B cell (primary cell): ENCODE measurements around the gene TAS1R1. TPM values are rescaled to one million over a fixed set of nuclear protein-coding genes. Genes with fewer than 3 reads are reported as not detected.

Source experiments
- ATAC-seq: fragments of 200-7000 bp; cut with Tn5 transposase; one replicate; pipeline ENCODE4 v1.10.0; 2021; ENCODE audit warnings: low read depth, mild to moderate bottlenecking, moderate number of reproducible peaks, moderate library complexity
- CTCF ChIA-PET: fragments of 350-600 bp; sonication (Branson Sonifier 250); formaldehyde crosslinking; loops from one replicate; lab custom pipeline; 2021; ENCODE audit warnings: antibody characterized with exemption, inconsistent platforms; lab: Charles Lee
- POLR2A ChIA-PET: fragments of 350-600 bp; sonication (Branson Sonifier 250); formaldehyde crosslinking; loops from one replicate; lab custom pipeline; 2021; ENCODE audit warnings: antibody characterized with exemption; lab: Charles Lee
- DNase-seq: peaks from one replicate; pipeline ENCODE4 v3.0.0; 2013
- H2AFZ ChIP-seq: 2 replicates; pipeline ENCODE4 v1.6.1; 2012; ENCODE audit warnings: mild to moderate bottlenecking, low read depth, low read length; ENCODE audit not compliant: insufficient read depth, poor library complexity, severe bottlenecking
- H3K27ac ChIP-seq, 2 donors: 1 replicate in 1 of 2; 2 replicates in 1 of 2; pipeline ENCODE4 v1.5.1; 2012 to 2013; ENCODE audit warnings: low read length in 2 of 2, mild to moderate bottlenecking in 2 of 2, moderate library complexity in 1 of 2
- H3K27me3 ChIP-seq, 4 experiments: fragments of 200-600 bp in 1 of 4; sonication (generic) in 1 of 4; replicated peaks in 1 of 4; 1 replicate in 2 of 4; 2 replicates in 2 of 4; pipeline versions ENCODE4 v1.6.1 to v1.7.0; 2013 to 2016; ENCODE audit warnings: low read length in 3 of 4, mild to moderate bottlenecking in 2 of 4, mixed read lengths in 1 of 4, moderate library complexity in 1 of 4; ENCODE audit not compliant: insufficient read depth in 4 of 4, control insufficient read depth in 3 of 4; ENCODE audit errors: control extremely low read depth in 1 of 4
- H3K36me3 ChIP-seq, 2 experiments: replicated peaks in 1 of 2; 1 replicate in 1 of 2; 2 replicates in 1 of 2; pipeline versions ENCODE4 v1.6.1 to v1.7.1; 2013; ENCODE audit warnings: low read length in 1 of 2; ENCODE audit not compliant: insufficient read depth in 2 of 2, control insufficient read depth in 1 of 2; ENCODE audit errors: control extremely low read depth in 1 of 2, extremely low read depth in 1 of 2
- H3K4me1 ChIP-seq, 2 donors: fragments of 200-600 bp in 1 of 2; sonication (generic) in 1 of 2; 1 replicate in 1 of 2; 2 replicates in 1 of 2; pipeline versions ENCODE4 v1.5.1 to v1.6.1; 2013 to 2017; ENCODE audit warnings: low read length in 2 of 2; ENCODE audit not compliant: control insufficient read depth in 2 of 2, insufficient read depth in 2 of 2
- H3K4me2 ChIP-seq: replicated peaks from 2 replicates; pipeline ENCODE3; 2012; ENCODE audit warnings: mild to moderate bottlenecking, low read depth, low read length; ENCODE audit not compliant: poor library complexity, severe bottlenecking
- H3K4me3 ChIP-seq, 5 experiments: fragments of 200-600 bp in 1 of 5; sonication (generic) in 1 of 5; 1 replicate in 3 of 5; 2 replicates in 2 of 5; pipeline versions ENCODE4 v1.5.1 to v1.7.0; 2011 to 2016; ENCODE audit warnings: low read length in 4 of 5, mild to moderate bottlenecking in 4 of 5, low read depth in 2 of 5, control low read depth in 1 of 5, moderate library complexity in 1 of 5; ENCODE audit not compliant: insufficient read depth in 1 of 5; ENCODE audit errors: control extremely low read depth in 1 of 5, extremely low read depth in 1 of 5
- H3K79me2 ChIP-seq: fragments of 200-600 bp; sonication (generic); one replicate; pipeline ENCODE4 v1.6.0; 2016; ENCODE audit warnings: low read length; ENCODE audit not compliant: control insufficient read depth, insufficient read depth
- H3K9ac ChIP-seq: fragments of 200-600 bp; sonication (generic); 2 replicates; pipeline ENCODE4 v1.6.1; 2017; ENCODE audit warnings: mild to moderate bottlenecking, low read length, moderate library complexity
- H3K9me3 ChIP-seq, 3 donors: one replicate each; pipeline versions ENCODE4 v1.6.1 to v1.7.1; 2013; ENCODE audit warnings: low read length in 2 of 3; ENCODE audit not compliant: control insufficient read depth in 2 of 3, insufficient read depth in 1 of 3; ENCODE audit errors: control extremely low read depth in 1 of 3
- H4K20me1 ChIP-seq: 2 replicates; pipeline ENCODE4 v1.6.0; 2012; ENCODE audit warnings: mild to moderate bottlenecking, low read length; ENCODE audit not compliant: insufficient read depth, control insufficient read depth, poor library complexity, severe bottlenecking
- H3K27ac Mint-ChIP-seq: one replicate; pipeline ENCODE4 v1.8.0; 2021; ENCODE audit warnings: mixed read lengths
- H3K27me3 Mint-ChIP-seq: one replicate; pipeline ENCODE4 v1.8.0; 2021; ENCODE audit warnings: mixed read lengths
- H3K4me1 Mint-ChIP-seq: one replicate; pipeline ENCODE4 v1.8.0; 2021; ENCODE audit warnings: mixed read lengths
- H3K4me3 Mint-ChIP-seq: one replicate; pipeline ENCODE4 v1.8.0; 2021; ENCODE audit warnings: mixed read lengths
- H3K9me3 Mint-ChIP-seq: one replicate; pipeline ENCODE4 v1.8.0; 2022; ENCODE audit warnings: mixed read lengths; ENCODE audit not compliant: insufficient read depth
- CTCF ChIP-seq: fragments of 200-600 bp; IDR thresholded peaks from one replicate; pipeline ENCODE4 v1.8.0; 2022; ENCODE audit warnings: antibody characterized with exemption, mild to moderate bottlenecking
- EZH2 ChIP-seq: IDR thresholded peaks from 2 replicates; pipeline ENCODE4 v1.6.1; 2012; ENCODE audit warnings: borderline replicate concordance, low read depth, mild to moderate bottlenecking, moderate library complexity, low read length; ENCODE audit not compliant: insufficient read depth, poor library complexity, severe bottlenecking
- WGBS: methylation state at CpG from one replicate; pipeline ENCODE4 v1.1.5; 2013; ENCODE audit warnings: missing lambda C conversion rate; ENCODE audit not compliant: insufficient coverage; 5-methylcytosine and 5-hydroxymethylcytosine counted together
- intact Hi-C: fragments of 100-400 bp; cut with micrococcal nuclease; formaldehyde crosslinking; loops from one replicate; pipeline ENCODE4 v1.10.0; 2022
- polyA plus RNA-seq: library from polyadenylated mRNA; depleted of rRNA; stranded (reverse); fragments of >200 nt; gene quantifications from 2 replicates; pipeline ENCODE4 v1.2.3, GENCODE V29; 2012
- total RNA-seq, 2 donors: library from RNA; stranded (reverse); fragments of 120-200 nt in 1 of 2; gene quantifications; 1 replicate in 1 of 2; 2 replicates in 1 of 2; pipeline versions ENCODE4 v1.2.3 to v1.2.4, GENCODE V29; 2013 to 2022

TAS1R1 gene
- total and polyA plus RNA-seq, 2 donors (not counting 1 experiment from before 2014, with no cell fraction given): 0.09 TPM; not detected in 1

DNA sequence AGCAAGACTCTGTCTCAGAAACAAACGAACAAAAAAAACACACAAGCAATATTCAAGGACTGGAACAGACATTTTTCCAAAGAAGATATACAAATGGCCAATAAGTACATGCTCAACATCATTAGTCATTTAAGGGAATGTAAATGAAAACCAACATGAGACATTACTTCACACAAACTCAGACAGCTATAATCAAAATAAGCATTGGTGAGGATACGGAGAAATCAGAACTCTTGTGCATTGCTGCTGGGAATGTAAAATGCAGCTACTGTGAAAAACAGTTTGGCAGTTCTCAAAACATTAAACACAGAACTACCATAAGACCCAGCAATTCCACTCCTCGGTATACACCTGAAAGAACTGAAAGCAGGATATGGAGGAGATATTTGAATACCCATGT lies 16.2 kb upstream of the TAS1R1 start:
- no peak overlapping the region for H2AFZ ChIP-seq
- Mint-ChIP-seq H3K4me1 (no peaks in the 10 kb centered on the region), H3K4me3 (no peak overlapping the region)

DNA sequence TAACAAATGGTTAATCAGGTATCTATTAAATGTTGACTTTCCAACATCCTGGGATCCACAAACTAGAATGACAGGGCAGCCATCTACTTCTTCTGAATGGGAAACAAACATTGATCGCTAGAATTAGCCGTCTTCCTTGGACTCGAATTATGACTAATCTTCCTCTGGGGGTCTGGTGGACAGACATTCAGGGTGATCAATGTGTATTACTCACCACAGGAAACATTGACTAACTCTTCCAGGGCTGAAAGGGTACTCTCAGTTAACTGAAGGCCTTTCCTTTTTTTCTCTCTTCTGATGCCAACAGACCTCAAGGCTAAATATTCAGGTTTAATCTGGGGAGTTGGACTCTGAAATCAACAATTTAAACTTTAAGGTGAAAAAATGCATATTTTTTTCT lies 10.3 kb upstream of the TAS1R1 start:
- Histone ChIP-seq H3K79me2 (no peaks in the 10 kb centered on the region), H3K27me3 (no peaks in the 10 kb centered on the region), H3K9me3 (no peaks in the 10 kb centered on the region), H3K4me3 (no peak overlapping the region), H3K27ac (no peak overlapping the region), H3K4me2 (no peak overlapping the region), H3K4me1 (peaks cover 0 to 19% of the 10 kb centered on the region in 2 donors), H3K36me3 (peaks cover 7 to 47% of the 10 kb centered on the region in 2 experiments), H4K20me1 (no peaks in the 10 kb centered on the region), H2AFZ (no peak overlapping the region), H3K9ac (no peak overlapping the region)
- TF ChIP-seq CTCF (no peak), EZH2 (no peak)
- H3K9me3 Mint-ChIP-seq: no peaks in the 10 kb centered on the region
- H3K4me3 Mint-ChIP-seq: no peak overlapping the region
- no peaks in the 10 kb centered on the region for H3K27me3 Mint-ChIP-seq
- ChIA-PET POLR2A (no interaction called here), CTCF (interaction anchor here (0.7 kb wide), 1 partner anchor 93 kb away, joined by 3 read pairs; no protein-coding TSS in a partner anchor)
- H3K4me1 Mint-ChIP-seq: peaks cover 26% of the 10 kb centered on the region
- ATAC-seq: no peak
- WGBS: no CpG with 5 or more reads among the region's 3 CpGs
- no peak for DNase-seq
- H3K27ac Mint-ChIP-seq: no peak overlapping the region
- intact Hi-C loops: no loop called here

More for the DNA sequence above, 16.2 kb upstream of the TAS1R1 start:
- Histone ChIP-seq H3K36me3 (peaks cover 11 to 29% of the 10 kb centered on the region in 2 experiments), H3K4me3 (no peak overlapping the region), H3K27me3 (no peaks in the 10 kb centered on the region), H3K4me1 (no peaks in the 10 kb centered on the region), H4K20me1 (peaks cover 6% of the 10 kb centered on the region), H3K79me2 (peaks cover 12% of the 10 kb centered on the region), H3K9me3 (no peaks in the 10 kb centered on the region), H3K9ac (no peak overlapping the region), H3K4me2 (no peak overlapping the region), H3K27ac (no peak overlapping the region)
- Mint-ChIP-seq H3K27me3 (no peaks in the 10 kb centered on the region), H3K9me3 (no peaks in the 10 kb centered on the region), H3K27ac (no peak overlapping the region)
- intact Hi-C loops: no loop called here
- no peak for ATAC-seq
- no peak for DNase-seq
- WGBS: no CpG with 5 or more reads among the region's 3 CpGs
- TF ChIP-seq EZH2 (no peak), CTCF (no peak)
- ChIA-PET CTCF (no interaction called here), POLR2A (no interaction called here)
